Right lobe of liver (tissue), 6 donors: Measurements from ENCODE around the gene CPSF4. TPM values are rescaled to one million over a fixed set of nuclear protein-coding genes. Genes with fewer than 3 reads are reported as not detected.
"Not testable (repeated sequence)": the region's sequence is repeated elsewhere in the genome, so short reads cannot be mapped to it uniquely, and the experiment has no call there.

Experiments used
- ATAC-seq, 4 donors: fragments of 200-7000 bp; cut with Tn5 transposase; one replicate each; pipeline ENCODE4 v1.9.1; 2020; ENCODE audit warnings: mild to moderate bottlenecking in 4 of 4, moderate library complexity in 4 of 4
- DNase-seq, 3 donors: peaks; one replicate each; pipeline ENCODE4 v3.0.0-alpha.2; 2020
- H3K27ac ChIP-seq, 3 donors: fragments of 200-600 bp; one replicate each; pipeline ENCODE4 v1.8.0; 2022
- H3K27me3 ChIP-seq, 2 donors: fragments of 200-600 bp; one replicate each; pipeline ENCODE4 v1.8.0; 2022
- H3K36me3 ChIP-seq, 4 donors: fragments of 200-600 bp; sonication (generic) in 1 of 4; one replicate each; pipeline versions ENCODE4 v1.5.1 to v1.8.0; 2017 to 2022; ENCODE audit warnings: control low read depth in 1 of 4
- H3K4me1 ChIP-seq, 4 donors: fragments of 200-600 bp; sonication (generic) in 1 of 4; one replicate each; pipeline versions ENCODE4 v1.5.1 to v1.8.0; 2017 to 2022; ENCODE audit warnings: control low read depth in 1 of 4
- H3K4me3 ChIP-seq, 3 donors: fragments of 200-600 bp; one replicate each; pipeline ENCODE4 v1.8.0; 2022
- H3K9me3 ChIP-seq, 4 donors: fragments of 200-600 bp; sonication (generic) in 1 of 4; one replicate each; pipeline versions ENCODE4 v1.5.1 to v1.8.0; 2017 to 2022; ENCODE audit warnings: control low read depth in 1 of 4
- CTCF ChIP-seq, 4 donors: fragments of 200-600 bp in 3 of 4; fragments of 450-650 bp in 1 of 4; IDR thresholded peaks; one replicate each; pipeline versions ENCODE4 v1.5.1 to v1.8.0; 2016 to 2022; ENCODE audit warnings: antibody characterized with exemption in 4 of 4, mild to moderate bottlenecking in 2 of 4
- POLR2A ChIP-seq: fragments of 450-650 bp; IDR thresholded peaks from one replicate; pipeline ENCODE4 v1.6.1; 2017; ENCODE audit warnings: antibody characterized with exemption, mild to moderate bottlenecking
- WGBS: methylation state at CpG from one replicate; pipeline ENCODE4 v1.1.6; 2018; ENCODE audit warnings: low coverage, low lambda C conversion rate; ENCODE audit not compliant: insufficient coverage; ENCODE audit errors: missing lambda C conversion rate; 5-methylcytosine and 5-hydroxymethylcytosine counted together
- intact Hi-C, 2 donors: fragments of 100-400 bp; cut with DNase I; formaldehyde crosslinking; loops; one replicate each; pipeline versions ENCODE4 v1.11.2 to v1.14.1; 2022
- total RNA-seq, 6 experiments: library from RNA; depleted of rRNA in 2 of 6; stranded (reverse); fragments of >200 nt in 2 of 6; fragmentation: NEBNext Ultra II Directional in 3 of 6; extraction: Animal tissue kit (Norgen Biotek cat#: 25700) in 3 of 6; gene quantifications; one replicate each; pipeline versions ENCODE4 v1.1.0 to v1.2.4, GENCODE V29; 2016 to 2023
- donor health status: DM: no; HTN: yes; CAD: no.
- donor health status: DM: no; HTN: no; CAD: no.
- donor health status: DM: no; HTN: no; CAD: no.
- donor health status: DM: no; HTN: yes; CAD: no.
- donor health status: DM: no; HTN: yes; CAD: no.

Gene CPSF4
- total RNA-seq, 6 experiments from 2014 or later, result 10.1 to 16.7 (median 12.0) TPM

DNA sequence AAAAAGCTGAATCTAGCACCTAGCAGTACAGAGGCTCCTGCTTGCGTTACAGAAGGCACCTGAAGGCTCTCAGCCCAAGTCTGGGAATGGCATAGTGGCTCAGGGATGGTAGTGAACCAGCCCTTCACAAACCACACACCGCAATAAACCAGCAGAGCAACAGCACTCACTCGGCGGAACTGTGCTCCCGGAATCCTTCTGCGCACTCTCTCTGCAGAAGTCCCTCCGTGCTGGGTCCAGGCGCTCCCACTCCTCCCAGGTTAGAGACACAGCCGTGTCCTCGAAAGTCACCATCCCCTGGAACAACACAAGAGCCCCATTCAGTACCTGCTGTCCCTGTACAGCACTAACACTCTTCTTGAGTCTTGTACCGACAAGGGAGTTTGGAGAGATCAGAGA lies 59.8 kb downstream of the CPSF4 start:
- H3K9me3 ChIP-seq, result peaks cover 0 to 14% (median 5%) of the 10 kb centered on the region in 4 donors
- peaks cover 0 to 39% (median 11%) of the 10 kb centered on the region in 4 donors for H3K36me3 ChIP-seq
- no peaks in the 10 kb centered on the region for H3K27me3 ChIP-seq
- no peak overlapping the region for H3K27ac ChIP-seq
- H3K4me1 ChIP-seq, result peaks cover 3 to 22% (median 8%) of the 10 kb centered on the region in 4 donors
- intact Hi-C loops, result no loop called here
- H3K4me3 ChIP-seq, result peak overlapping the region; percentile 86 to 100 (median 87)
- TF ChIP-seq CTCF (IDR thresholded peaks at IDR 0.05) (no peak), POLR2A (no peak)
- ATAC-seq (no peak), DNase-seq (peak in 1 of 3 donors; percentile 27)
- 69% methylated on average over 10 of the region's 11 CpGs for WGBS

- ATAC-seq (peak; percentile 2 to 32 (median 19)), DNase-seq (no peak)
- H3K27ac ChIP-seq, result peak overlapping the region; percentile 89 to 95 (median 94)
- peaks cover 0 to 6% (median under 1%) of the 10 kb centered on the region in 4 donors for H3K9me3 ChIP-seq
- H3K27me3 ChIP-seq, result no peaks in the 10 kb centered on the region
- peaks cover 0 to 31% (median 5%) of the 10 kb centered on the region in 4 donors for H3K36me3 ChIP-seq
- intact Hi-C loops, result no loop called here
- 0% methylated on average over 4 of the region's 14 CpGs for WGBS
- H3K4me1 ChIP-seq, result peaks cover 3 to 22% (median 8%) of the 10 kb centered on the region in 4 donors
- H3K4me3 ChIP-seq, result peak overlapping the region; percentile 86 to 100 (median 87)
- no peak for TF ChIP-seq POLR2A
These were observed 60.6 kb downstream of the CPSF4 start for GRCh38 chr7:99499371-99499720.

- Histone ChIP-seq H3K27me3 (no peaks in the 10 kb centered on the region), H3K4me1 (peaks cover 3 to 22% (median 8%) of the 10 kb centered on the region in 4 donors), H3K36me3 (peaks cover 0 to 26% (median 3%) of the 10 kb centered on the region in 4 donors), H3K9me3 (no peaks in the 10 kb centered on the region), H3K4me3 (peak within 1 kb of the TSS; percentile 86 to 100 (median 87)), H3K27ac (peak within 1 kb of the TSS; percentile 89 to 95 (median 94))
- ATAC-seq, result peak; percentile 69 to 73 (median 70)
- 0% methylated on average over 23 of the region's 68 CpGs for WGBS
- TF ChIP-seq CTCF (IDR thresholded peaks at IDR 0.05) (no peak), POLR2A (peak; percentile 62)
- intact Hi-C loops, result no loop called here
- peak; percentile 93 to 95 (median 94) for DNase-seq
These were observed 61.2 kb downstream of the CPSF4 start, which contains the start of gene ZNF394 for GRCh38 chr7:99499721-99500636. Gene ZNF394, minus strand, starts transcription at chr7:99500281. Its CDS starts 188 bp downstream, at chr7:99500093.

- H3K9me3 ChIP-seq, result no peaks in the 10 kb centered on the region
- ATAC-seq (no peak), DNase-seq (peak in 1 of 3 donors; percentile 30)
- peaks cover 3 to 22% (median 9%) of the 10 kb centered on the region in 4 donors for H3K4me1 ChIP-seq
- H3K27ac ChIP-seq, result peak overlapping the region in 2 of 3 donors; percentile 94 to 95
- peak overlapping the region; percentile 86 to 100 (median 87) for H3K4me3 ChIP-seq
- peaks cover 0 to 21% (median 3%) of the 10 kb centered on the region in 4 donors for H3K36me3 ChIP-seq
- intact Hi-C loops, result no loop called here
- 52% methylated on average over 13 of the region's 16 CpGs for WGBS
- TF ChIP-seq CTCF (IDR thresholded peaks at IDR 0.05), result no peak
- no peak for TF ChIP-seq POLR2A
- H3K27me3 ChIP-seq, result no peaks in the 10 kb centered on the region
These were observed 61.9 kb downstream of the CPSF4 start for GRCh38 chr7:99500637-99501009.

DNA sequence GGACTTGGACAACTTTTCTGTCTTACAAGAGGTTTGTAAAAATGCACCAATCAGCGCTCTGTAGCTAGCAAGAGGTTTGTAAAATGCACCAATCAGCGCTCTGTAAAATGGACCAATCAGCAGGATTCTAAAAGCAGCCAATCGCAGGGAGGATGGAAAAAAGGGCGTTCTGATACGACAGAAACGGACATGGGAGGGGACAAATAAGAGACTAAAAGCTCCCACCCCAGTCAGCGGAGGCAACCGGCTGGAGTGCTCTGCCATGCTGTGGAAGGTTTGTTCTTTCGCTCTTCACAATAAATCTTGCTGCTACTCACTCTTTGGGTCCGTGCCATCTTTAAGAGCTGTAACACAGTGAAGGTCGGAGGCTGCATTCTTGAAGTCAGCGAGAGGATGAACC lies 62.5 kb downstream of the CPSF4 start:
- ATAC-seq, H3K4me3 ChIP-seq, H3K27ac ChIP-seq, H3K27me3 ChIP-seq, H3K9me3 ChIP-seq, intact Hi-C loops: not testable (repeated sequence)
- peak in 1 of 3 donors; percentile 16 for DNase-seq
- 96% methylated on average over 12 of the region's 12 CpGs for WGBS
- peaks cover 3 to 28% (median 12%) of the 10 kb centered on the region in 4 donors for H3K4me1 ChIP-seq
- peaks cover 0 to 16% (median 2%) of the 10 kb centered on the region in 4 donors for H3K36me3 ChIP-seq
